Measurements from ENCODE around the gene TAF9. TPM values are rescaled to one million over a fixed set of nuclear protein-coding genes. Genes with fewer than 3 reads are reported as not detected.
A peak's percentile ranks its signal among the peaks of the same experiment; 100 is the strongest.

Gene TAF9
- polyA plus RNA-seq, 1 of the 3 experiments (the other 2 are of a cell fraction) = 106 TPM

DNA sequence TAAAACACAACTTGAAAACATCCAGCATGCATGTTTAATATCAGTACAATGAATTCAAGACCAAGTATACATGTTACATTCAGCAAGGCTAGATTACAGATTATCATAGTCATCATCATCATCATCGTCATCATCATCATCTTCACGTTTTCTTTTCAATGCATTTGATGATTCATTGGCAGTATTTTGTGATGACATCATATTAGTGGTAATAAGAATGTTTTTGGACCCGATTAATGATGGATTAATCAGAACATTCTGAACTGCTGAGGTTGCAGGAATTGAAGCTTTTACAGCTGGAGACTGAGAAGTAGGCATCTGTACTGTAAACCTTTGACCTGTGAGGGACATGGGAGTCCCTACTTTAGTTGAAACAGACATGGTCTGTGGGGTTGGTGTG, 4.5 kb downstream of the TAF9 start:
- Histone ChIP-seq H3K9me3 (no peaks in the 10 kb centered on the region), H3K36me3 (replicated peaks in 1 of 2; ENCODE audit: control insufficient read depth in 1 of 2, insufficient read depth in 2 of 2, low read length in 1 of 2) (peaks cover 25 to 31% of the 10 kb centered on the region in 2 experiments), H3K4me1 (ENCODE audit: control insufficient read depth in 1 of 2, insufficient read depth in 2 of 2, low read depth in 1 of 2, low read length in 1 of 2) (peaks cover 0 to 4% of the 10 kb centered on the region in 2 experiments; a peak in 2 of 4 replicates), H3K79me2 (ENCODE audit: insufficient read depth) (peaks cover 94% of the 10 kb centered on the region), H3K27me3 (ENCODE audit: insufficient read depth) (no peaks in the 10 kb centered on the region), H3K4me3 (ENCODE audit: low read depth in 2 of 2, low read length in 1 of 2) (no peak overlapping the region), H3K9ac (no peak overlapping the region), H2AFZ (ENCODE audit: low read depth) (no peak overlapping the region), H3K4me2 (no peak overlapping the region), H3K27ac (ENCODE audit: low read depth in 2 of 2, low read length in 1 of 2) (no peak overlapping the region), H3K9me2 (no peaks in the 10 kb centered on the region), H4K20me1 (ENCODE audit: insufficient read depth) (peaks cover 15% of the 10 kb centered on the region; the same call in 1 of the 2 replicates), H3F3A (replicated peaks; ENCODE audit: insufficient read depth) (peaks cover 5% of the 10 kb centered on the region)
- DNase-seq = no peak
- 54% methylated on average over 3 of the region's 3 CpGs for WGBS (ENCODE audit: low lambda C conversion rate)
- POLR2A ChIA-PET = no interaction called here
- CTCF ChIA-PET = no interaction called here
- TF ChIP-seq FOXJ3 (CRISPR knock-in tag; IDR thresholded peaks at IDR 0.05) = no peak
- no peak for TF ChIP-seq SIN3A (IDR thresholded peaks at IDR 0.05; ENCODE audit: borderline replicate concordance, low read depth, low read length)
- TF ChIP-seq TEAD4 (IDR thresholded peaks at IDR 0.05; ENCODE audit: borderline replicate concordance, insufficient read depth) = no peak
- TF ChIP-seq, protein P1, sequence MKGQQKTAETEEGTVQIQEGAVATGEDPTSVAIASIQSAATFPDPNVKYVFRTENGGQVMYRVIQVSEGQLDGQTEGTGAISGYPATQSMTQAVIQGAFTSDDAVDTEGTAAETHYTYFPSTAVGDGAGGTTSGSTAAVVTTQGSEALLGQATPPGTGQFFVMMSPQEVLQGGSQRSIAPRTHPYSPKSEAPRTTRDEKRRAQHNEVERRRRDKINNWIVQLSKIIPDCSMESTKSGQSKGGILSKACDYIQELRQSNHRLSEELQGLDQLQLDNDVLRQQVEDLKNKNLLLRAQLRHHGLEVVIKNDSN (IDR thresholded peaks at IDR 0.05; ENCODE audit: borderline replicate concordance, low read depth) = no peak
- TF ChIP-seq, protein P2, sequence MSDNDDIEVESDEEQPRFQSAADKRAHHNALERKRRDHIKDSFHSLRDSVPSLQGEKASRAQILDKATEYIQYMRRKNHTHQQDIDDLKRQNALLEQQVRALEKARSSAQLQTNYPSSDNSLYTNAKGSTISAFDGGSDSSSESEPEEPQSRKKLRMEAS (IDR thresholded peaks at IDR 0.05; ENCODE audit: low read depth) = no peak
- no peak for TF ChIP-seq RCOR1 (IDR thresholded peaks at IDR 0.05; ENCODE audit: low read length)

DNA sequence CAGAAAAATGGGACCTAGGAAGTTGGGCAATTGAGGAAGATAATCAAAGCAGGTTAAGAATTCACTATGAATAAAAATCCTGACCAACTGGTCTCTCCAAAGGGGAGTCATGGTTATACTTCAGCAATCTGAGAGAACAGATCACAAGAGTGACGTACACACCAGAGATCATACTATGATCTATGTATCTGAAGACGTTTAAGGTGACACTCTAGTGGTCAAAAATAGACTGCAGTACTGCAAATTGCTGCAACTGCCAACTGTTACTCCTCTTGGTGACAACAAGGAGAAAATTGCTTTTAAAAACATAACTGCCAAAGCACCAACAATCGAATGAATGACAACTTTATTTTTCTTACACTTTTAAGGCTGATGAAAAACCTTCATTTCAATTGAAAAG, 4.9 kb downstream of the TAF9 start:
- Histone ChIP-seq H3K36me3 (replicated peaks in 1 of 2; ENCODE audit: control insufficient read depth in 1 of 2, insufficient read depth in 2 of 2, low read length in 1 of 2) (peaks cover 25 to 31% of the 10 kb centered on the region in 2 experiments), H3K4me1 (ENCODE audit: control insufficient read depth in 1 of 2, insufficient read depth in 2 of 2, low read depth in 1 of 2, low read length in 1 of 2) (peaks cover 0 to 4% of the 10 kb centered on the region in 2 experiments; a peak in 2 of 4 replicates), H3K27ac (ENCODE audit: low read depth in 2 of 2, low read length in 1 of 2) (no peak overlapping the region), H3K4me3 (ENCODE audit: low read depth in 2 of 2, low read length in 1 of 2) (no peak overlapping the region), H3K9ac (no peak overlapping the region), H3K27me3 (ENCODE audit: insufficient read depth) (no peaks in the 10 kb centered on the region), H3K9me2 (no peaks in the 10 kb centered on the region), H4K20me1 (ENCODE audit: insufficient read depth) (peaks cover 15% of the 10 kb centered on the region; the same call in 1 of the 2 replicates), H2AFZ (ENCODE audit: low read depth) (no peak overlapping the region), H3F3A (replicated peaks; ENCODE audit: insufficient read depth) (peaks cover 9% of the 10 kb centered on the region), H3K79me2 (ENCODE audit: insufficient read depth) (peaks cover 94% of the 10 kb centered on the region), H3K4me2 (no peak overlapping the region), H3K9me3 (no peaks in the 10 kb centered on the region)
- TF ChIP-seq, protein P3, sequence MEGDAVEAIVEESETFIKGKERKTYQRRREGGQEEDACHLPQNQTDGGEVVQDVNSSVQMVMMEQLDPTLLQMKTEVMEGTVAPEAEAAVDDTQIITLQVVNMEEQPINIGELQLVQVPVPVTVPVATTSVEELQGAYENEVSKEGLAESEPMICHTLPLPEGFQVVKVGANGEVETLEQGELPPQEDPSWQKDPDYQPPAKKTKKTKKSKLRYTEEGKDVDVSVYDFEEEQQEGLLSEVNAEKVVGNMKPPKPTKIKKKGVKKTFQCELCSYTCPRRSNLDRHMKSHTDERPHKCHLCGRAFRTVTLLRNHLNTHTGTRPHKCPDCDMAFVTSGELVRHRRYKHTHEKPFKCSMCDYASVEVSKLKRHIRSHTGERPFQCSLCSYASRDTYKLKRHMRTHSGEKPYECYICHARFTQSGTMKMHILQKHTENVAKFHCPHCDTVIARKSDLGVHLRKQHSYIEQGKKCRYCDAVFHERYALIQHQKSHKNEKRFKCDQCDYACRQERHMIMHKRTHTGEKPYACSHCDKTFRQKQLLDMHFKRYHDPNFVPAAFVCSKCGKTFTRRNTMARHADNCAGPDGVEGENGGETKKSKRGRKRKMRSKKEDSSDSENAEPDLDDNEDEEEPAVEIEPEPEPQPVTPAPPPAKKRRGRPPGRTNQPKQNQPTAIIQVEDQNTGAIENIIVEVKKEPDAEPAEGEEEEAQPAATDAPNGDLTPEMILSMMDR (IDR thresholded peaks at IDR 0.05) = peak; percentile 59
- TF ChIP-seq RFX5 (IDR thresholded peaks at IDR 0.05; ENCODE audit: low read length) = no peak
- POLR2A ChIA-PET = no interaction called here
- CTCF ChIA-PET = no interaction called here
- 68% methylated on average over 3 of the region's 3 CpGs for WGBS (ENCODE audit: low lambda C conversion rate)
- peak; percentile 43 for DNase-seq

DNA sequence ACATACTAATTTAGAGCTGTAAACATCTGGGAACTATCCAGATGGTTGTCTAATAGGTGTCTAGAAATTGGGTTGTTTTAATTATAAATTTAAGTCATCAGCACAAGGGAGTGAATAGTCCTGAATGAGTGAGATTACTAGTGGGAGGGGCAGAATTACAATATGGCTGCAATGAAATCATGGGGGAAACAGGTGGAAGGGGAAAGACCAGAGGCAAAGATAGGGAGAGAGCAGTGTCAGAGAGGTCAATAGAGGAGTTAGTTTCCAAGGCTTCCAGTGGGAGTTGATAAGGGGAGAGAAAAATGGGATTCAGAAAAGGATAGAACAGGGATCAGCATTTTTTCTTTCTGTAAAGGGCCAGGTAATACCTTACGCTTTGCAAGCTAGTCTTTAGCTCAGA, 8.9 kb downstream of the TAF9 start:
- Histone ChIP-seq H4K20me1 (ENCODE audit: insufficient read depth) (peaks cover 9% of the 10 kb centered on the region; the same call in 1 of the 2 replicates), H2AFZ (ENCODE audit: low read depth) (no peak overlapping the region), H3K79me2 (ENCODE audit: insufficient read depth) (peaks cover 87% of the 10 kb centered on the region), H3K4me1 (ENCODE audit: control insufficient read depth in 1 of 2, insufficient read depth in 2 of 2, low read depth in 1 of 2, low read length in 1 of 2) (no peaks in the 10 kb centered on the region), H3K9me3 (no peaks in the 10 kb centered on the region), H3F3A (replicated peaks; ENCODE audit: insufficient read depth) (peaks cover 8% of the 10 kb centered on the region), H3K4me3 (ENCODE audit: low read depth in 2 of 2, low read length in 1 of 2) (no peak overlapping the region), H3K9me2 (no peaks in the 10 kb centered on the region), H3K9ac (no peak overlapping the region), H3K4me2 (no peak overlapping the region), H3K27ac (ENCODE audit: low read depth in 2 of 2, low read length in 1 of 2) (no peak overlapping the region), H3K27me3 (ENCODE audit: insufficient read depth) (no peaks in the 10 kb centered on the region), H3K36me3 (replicated peaks in 1 of 2; ENCODE audit: control insufficient read depth in 1 of 2, insufficient read depth in 2 of 2, low read length in 1 of 2) (peaks cover 14 to 38% of the 10 kb centered on the region in 2 experiments)
- ChIA-PET CTCF (no interaction called here), POLR2A (interaction anchor here (0.6 kb wide), 1 partner anchor 11 kb away, joined by 3 read pairs; no protein-coding TSS in a partner anchor)
- no peak for DNase-seq
- WGBS (ENCODE audit: low lambda C conversion rate) = 90% methylated on average over 1 of the region's 1 CpG
- TF ChIP-seq SMC3 (IDR thresholded peaks at IDR 0.05; ENCODE audit: low read depth, low read length) = no peak
- TF ChIP-seq RFX5 (IDR thresholded peaks at IDR 0.05; ENCODE audit: low read length) = no peak
- TF ChIP-seq EZH2phosphoT487 (IDR thresholded peaks at IDR 0.05; ENCODE audit: borderline replicate concordance, low read depth) = no peak
- no peak for TF ChIP-seq FOSL2 (IDR thresholded peaks at IDR 0.05; ENCODE audit: borderline replicate concordance, low read depth)
- TF ChIP-seq, protein P4, sequence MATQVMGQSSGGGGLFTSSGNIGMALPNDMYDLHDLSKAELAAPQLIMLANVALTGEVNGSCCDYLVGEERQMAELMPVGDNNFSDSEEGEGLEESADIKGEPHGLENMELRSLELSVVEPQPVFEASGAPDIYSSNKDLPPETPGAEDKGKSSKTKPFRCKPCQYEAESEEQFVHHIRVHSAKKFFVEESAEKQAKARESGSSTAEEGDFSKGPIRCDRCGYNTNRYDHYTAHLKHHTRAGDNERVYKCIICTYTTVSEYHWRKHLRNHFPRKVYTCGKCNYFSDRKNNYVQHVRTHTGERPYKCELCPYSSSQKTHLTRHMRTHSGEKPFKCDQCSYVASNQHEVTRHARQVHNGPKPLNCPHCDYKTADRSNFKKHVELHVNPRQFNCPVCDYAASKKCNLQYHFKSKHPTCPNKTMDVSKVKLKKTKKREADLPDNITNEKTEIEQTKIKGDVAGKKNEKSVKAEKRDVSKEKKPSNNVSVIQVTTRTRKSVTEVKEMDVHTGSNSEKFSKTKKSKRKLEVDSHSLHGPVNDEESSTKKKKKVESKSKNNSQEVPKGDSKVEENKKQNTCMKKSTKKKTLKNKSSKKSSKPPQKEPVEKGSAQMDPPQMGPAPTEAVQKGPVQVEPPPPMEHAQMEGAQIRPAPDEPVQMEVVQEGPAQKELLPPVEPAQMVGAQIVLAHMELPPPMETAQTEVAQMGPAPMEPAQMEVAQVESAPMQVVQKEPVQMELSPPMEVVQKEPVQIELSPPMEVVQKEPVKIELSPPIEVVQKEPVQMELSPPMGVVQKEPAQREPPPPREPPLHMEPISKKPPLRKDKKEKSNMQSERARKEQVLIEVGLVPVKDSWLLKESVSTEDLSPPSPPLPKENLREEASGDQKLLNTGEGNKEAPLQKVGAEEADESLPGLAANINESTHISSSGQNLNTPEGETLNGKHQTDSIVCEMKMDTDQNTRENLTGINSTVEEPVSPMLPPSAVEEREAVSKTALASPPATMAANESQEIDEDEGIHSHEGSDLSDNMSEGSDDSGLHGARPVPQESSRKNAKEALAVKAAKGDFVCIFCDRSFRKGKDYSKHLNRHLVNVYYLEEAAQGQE (IDR thresholded peaks at IDR 0.05; ENCODE audit: low read depth, low read length) = no peak
- TF ChIP-seq, protein P5, sequence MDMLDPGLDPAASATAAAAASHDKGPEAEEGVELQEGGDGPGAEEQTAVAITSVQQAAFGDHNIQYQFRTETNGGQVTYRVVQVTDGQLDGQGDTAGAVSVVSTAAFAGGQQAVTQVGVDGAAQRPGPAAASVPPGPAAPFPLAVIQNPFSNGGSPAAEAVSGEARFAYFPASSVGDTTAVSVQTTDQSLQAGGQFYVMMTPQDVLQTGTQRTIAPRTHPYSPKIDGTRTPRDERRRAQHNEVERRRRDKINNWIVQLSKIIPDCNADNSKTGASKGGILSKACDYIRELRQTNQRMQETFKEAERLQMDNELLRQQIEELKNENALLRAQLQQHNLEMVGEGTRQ (IDR thresholded peaks at IDR 0.05; ENCODE audit: borderline replicate concordance, low read depth, low read length) = no peak
